Measurements from ENCODE around the gene CHAT.

GRCh38 chr10:49595003-49595712, 18.7 kb upstream of the CHAT start:
- TF ChIP-seq, protein P1, sequence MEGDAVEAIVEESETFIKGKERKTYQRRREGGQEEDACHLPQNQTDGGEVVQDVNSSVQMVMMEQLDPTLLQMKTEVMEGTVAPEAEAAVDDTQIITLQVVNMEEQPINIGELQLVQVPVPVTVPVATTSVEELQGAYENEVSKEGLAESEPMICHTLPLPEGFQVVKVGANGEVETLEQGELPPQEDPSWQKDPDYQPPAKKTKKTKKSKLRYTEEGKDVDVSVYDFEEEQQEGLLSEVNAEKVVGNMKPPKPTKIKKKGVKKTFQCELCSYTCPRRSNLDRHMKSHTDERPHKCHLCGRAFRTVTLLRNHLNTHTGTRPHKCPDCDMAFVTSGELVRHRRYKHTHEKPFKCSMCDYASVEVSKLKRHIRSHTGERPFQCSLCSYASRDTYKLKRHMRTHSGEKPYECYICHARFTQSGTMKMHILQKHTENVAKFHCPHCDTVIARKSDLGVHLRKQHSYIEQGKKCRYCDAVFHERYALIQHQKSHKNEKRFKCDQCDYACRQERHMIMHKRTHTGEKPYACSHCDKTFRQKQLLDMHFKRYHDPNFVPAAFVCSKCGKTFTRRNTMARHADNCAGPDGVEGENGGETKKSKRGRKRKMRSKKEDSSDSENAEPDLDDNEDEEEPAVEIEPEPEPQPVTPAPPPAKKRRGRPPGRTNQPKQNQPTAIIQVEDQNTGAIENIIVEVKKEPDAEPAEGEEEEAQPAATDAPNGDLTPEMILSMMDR (conservative IDR thresholded peaks at IDR 0.05), result no peak
- no peak for TF ChIP-seq ZFX (IDR thresholded peaks at IDR 0.05)

Data from C4-2B (cell line).